Fibroblast of skin of right biceps (primary cell): ENCODE results near the gene VAC14.

ENCODE experiments used
- DNase-seq: peaks from one replicate; pipeline ENCODE4 v3.0.0-alpha.2; 2013

Gene VAC14

DNA sequence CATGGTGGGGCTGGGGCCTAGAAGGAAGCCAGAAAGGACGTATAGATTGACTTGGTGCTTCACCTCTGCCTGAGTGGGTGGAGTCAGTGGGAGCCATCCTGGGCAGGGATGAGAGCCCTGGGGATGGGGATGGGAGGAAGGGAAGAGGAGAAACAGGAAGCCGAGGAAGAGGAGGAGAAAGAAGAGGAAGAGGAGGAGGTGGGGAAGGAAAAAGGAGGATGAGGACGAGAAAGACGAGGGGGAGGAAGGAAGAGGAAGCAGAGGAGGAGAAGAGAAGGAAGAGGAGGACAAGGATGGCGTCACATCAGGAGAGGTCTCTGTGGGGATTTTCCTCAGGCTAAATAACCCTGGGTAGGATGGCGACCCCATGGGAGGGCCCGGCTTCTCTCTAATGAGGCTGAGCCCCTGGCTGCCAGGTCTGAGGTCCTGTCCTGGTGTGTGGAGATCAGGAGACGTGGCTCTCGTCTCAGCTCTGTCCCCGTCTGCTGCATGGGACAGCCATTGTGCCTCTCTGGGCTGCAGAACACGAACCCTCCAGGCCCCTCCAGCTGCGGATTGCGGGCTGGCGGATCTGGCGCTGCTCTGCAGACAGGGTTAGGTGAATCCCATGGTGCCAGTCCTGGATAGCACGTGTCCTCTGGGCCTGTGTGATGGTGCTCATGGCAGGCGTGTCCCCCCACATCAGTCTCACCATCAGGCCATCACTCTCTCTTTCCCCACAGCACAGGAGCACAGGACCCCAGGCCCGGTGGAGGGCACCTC is 79.6 kb downstream of the VAC14 start:
- no peak for DNase-seq

GRCh38 chr16:70720425-70721201 is 80.3 kb downstream of the VAC14 start:
- no peak for DNase-seq

GRCh38 chr16:70717065-70717464 is 83.9 kb downstream of the VAC14 start:
- no peak for DNase-seq

GRCh38 chr16:70715860-70716357 is 85.0 kb downstream of the VAC14 start:
- DNase-seq: peak; percentile 80

- peak; percentile 97 for DNase-seq
Measured at GRCh38 chr16:70715055-70715858, 85.7 kb downstream of the VAC14 start.

DNA sequence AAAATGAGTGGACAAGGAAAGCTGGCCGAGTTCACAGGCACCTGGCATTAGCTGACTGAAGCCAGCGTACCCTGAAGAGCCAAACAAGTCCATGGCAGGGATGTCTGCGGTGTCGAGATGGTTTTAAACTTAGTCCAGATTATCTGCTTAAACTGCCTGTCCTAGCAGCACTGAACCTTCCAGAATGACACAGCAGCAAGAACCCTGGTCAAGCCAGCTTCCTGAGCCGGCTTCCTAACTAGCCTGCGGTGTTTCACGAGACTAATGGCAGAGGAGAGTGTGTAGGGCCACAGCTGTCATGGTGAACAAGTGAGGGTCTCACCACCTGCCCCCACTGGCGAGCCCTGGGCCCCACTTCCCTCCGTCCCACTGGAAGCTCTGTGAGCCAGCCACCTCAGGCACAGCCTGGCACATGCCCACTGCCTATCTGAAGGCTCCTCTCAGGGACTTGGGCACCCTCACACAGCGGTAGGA is 86.3 kb downstream of the VAC14 start:
- no peak for DNase-seq

GRCh38 chr16:70713824-70714223 is 87.1 kb downstream of the VAC14 start:
- no peak for DNase-seq

DNA sequence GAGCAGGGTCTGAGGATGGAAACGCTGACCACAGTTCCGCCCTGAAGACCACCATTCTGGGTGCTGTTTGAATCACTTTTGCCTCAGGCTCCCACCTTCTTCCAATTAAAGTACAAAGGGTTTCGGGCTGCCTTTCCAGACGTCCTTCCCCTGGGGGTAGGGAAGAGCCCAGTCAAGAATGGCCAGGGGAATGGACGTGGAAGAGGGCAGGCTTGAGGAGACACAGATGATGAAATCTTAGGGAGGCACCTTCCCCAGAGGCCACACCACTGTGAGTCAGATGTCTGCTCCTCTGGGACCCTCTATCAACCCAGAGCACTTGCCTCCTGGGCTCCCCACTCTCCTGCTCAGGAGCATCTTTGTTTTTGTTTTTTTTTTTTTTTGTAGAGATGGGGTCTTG is 87.6 kb downstream of the VAC14 start:
- no peak for DNase-seq

GRCh38 chr16:70712942-70713341 is 88.0 kb downstream of the VAC14 start:
- no peak for DNase-seq

DNA sequence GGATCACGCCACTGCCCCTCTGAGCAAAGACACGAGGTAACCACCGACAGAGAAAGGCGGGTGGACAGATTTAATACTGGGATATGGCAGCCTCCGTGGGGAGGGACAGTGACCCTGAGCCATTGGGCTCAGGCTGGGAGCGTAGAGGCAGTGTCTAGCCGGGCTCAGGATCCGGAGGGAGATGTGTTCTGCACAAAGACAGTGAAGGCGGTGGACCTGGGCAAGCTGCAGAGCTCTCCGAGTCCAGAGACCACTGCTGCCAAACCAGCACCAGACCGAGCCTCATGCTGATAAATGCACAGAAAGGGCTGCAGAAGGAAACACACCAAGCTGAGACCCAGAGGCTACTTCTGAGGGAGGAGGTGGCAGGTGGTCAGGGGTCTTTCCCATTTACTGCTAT is 88.6 kb downstream of the VAC14 start:
- DNase-seq: no peak

DNA sequence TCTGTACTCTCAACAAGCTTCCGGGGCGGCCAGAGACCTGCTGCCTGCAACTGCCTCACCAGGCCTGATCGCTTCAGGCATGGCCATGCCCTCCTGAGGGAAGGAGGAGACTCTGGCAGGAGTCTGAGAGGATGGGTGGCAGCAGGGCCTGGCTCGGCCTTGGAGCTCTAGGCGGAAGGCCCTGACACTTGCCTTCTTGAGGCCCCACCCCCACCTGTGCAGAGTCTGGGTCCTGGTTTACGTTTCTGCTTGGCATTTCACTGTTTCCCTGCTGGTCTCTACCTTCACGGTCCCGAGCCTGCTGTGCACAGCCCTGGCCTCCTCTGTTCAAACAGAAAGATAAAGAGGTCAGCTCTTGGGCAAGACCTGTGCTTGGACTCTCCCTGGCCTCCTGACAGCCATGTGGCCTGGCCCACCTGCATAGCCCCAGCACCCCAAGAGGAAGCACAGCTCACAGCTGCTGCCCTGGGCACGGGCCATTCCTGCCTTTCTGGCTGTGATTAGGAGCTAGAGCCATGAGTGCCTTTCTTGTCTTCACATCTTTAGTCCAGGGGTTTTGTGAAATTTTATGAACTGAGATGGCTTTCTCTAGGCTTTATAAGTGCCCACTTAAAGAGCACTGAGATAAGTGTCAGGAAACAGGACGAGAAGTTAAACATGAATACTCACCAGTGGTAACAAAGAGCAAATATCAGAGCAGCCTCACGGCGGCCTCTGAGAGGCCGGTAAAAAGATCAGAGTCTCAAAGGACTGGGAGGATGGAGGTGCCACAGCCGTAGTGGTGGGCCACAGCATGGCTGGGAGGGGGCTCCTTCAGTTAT is 89.5 kb downstream of the VAC14 start:
- DNase-seq: no peak

DNA sequence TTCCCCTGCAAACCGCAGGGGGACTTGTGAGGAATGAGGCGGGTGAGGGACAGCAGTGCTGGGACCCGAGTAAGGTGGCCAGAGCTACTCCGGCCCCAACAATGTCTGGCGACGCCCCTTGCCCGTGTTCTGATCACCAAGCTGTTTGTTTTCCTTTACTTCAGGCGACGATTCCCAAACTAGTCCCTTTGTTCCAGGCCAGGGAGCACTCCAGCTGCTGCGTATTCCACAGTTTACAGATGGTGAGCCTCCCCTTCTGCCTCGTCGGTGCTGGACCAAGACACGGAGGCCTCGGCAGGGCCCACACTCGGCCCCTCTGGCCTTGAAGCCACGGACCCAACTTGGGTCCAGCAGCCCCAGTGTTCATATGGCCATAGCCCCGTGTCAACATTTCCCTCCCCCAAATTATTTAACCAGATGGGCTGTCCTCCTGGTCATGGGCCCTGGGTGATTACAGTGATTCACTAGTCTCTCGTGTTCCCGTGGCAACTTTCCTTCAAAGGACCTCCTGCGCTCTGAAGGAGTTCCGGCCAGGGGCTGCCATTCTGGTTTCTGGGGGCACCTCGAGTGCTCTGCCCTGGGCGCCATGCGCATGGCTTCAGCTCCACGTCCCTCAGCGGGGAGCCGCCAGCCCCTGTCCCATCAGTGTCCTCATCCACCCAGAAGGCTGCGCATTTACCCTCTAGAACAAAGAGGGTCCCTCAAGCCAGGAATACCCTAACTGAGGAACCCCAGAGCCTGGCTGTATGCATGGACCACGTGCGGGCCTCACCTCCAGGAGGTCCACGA is 90.3 kb downstream of the VAC14 start:
- DNase-seq: no peak

DNA sequence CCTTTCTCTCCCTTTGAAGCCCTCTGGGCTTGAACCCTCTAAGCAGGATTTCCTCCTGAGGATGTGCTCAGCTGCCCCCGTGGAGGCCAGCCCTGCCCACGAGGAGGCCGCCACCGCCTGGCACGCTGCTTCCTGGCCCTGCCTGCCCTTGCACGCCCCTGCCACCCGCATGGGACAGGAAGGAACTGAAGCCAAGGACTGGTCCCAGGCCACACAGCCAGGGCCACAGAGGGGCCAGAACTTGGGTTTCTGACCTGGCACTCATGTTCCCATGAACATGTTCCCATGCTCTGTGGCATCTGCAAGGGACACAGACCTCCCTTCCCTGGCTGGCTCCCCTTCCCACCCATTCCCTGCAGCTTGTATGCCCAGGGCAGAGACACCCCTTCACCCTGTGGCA is 91.0 kb downstream of the VAC14 start:
- no peak for DNase-seq

DNA sequence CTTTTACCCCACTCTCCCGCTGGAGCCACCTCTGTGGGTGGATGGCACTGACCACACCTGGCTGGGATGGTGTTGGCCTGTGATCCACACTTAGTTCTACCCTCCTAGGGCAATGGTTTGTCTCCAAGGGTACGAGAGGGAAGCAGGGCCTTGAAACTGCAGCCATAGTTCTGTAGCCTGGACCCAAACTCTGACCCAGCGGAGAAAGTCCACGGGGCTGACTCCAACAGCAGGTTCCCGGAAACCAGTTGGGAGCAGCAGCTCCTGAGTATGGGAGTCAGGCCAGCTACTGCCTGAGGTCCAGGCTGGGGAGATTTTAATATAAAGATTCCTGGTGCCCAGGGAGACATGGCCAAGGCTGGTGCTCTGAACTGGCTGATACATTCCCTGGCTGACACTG is 91.5 kb downstream of the VAC14 start:
- DNase-seq: no peak

DNA sequence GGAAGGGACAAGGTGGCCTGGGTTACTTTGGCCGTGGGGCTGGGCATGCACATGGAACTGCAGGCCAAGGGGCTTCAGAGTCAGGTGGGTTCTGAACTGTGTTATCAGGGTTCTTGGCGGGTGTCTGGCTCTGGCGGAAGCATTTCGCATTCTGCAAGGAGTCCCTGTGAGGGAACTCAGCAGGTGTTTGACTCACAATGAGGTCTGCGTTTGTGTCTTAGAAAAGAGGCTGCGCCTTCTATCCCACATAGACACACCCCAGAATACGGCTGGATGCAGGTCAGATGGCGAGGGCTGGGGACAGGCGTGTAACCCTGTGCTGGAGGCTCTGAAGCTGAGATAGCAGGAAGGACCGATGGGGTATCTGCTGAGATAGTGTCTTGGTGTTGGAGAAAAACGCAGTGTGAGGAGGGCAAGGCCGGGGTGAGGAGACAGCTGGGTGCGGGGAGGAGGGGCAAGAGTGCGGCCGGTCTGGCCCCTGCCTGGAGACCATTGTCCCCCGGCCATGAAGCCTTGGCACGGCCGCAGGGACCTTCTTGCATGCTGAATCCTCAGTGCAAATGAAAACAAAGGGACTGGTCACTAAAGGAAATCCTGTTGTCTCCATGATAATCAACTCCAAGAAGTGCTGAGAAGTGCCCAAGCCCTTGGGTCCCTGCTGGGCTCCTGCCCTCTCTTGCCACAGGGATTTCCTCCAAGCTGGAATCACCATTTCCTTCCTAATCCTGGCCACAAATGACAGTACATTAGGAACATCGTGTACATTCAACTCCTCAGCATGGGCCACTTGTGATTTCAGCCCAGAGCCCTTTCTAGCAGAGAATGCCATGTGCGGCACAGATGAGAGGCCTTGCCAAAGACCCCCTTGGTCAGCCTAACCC is 92.4 kb downstream of the VAC14 start:
- no peak for DNase-seq

- DNase-seq: peak; percentile 88
Measured at GRCh38 chr16:70706948-70707465, 94.0 kb downstream of the VAC14 start.

DNA sequence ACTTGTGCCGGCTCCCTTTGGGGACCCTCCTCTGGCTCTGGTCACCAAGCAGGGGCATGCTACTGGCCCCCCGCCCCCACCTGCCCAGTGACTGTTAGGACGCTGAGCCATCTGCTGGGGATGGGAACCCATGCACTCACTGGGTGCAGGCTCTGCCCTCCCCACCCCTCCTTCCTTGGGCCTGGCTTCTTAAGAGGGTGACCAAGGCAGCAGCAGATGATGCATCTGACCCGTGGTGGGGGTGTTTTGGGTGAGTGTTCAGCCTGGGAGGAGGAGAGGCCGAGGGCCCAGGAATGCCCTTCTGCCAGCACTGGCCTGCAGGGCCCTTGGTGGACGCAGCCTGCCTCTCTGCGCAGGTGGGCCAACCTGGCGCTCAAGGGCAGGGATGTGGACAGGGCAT is 95.9 kb downstream of the VAC14 start:
- no peak for DNase-seq

GRCh38 chr16:70704586-70704985 is 96.4 kb downstream of the VAC14 start:
- DNase-seq: no peak

DNA sequence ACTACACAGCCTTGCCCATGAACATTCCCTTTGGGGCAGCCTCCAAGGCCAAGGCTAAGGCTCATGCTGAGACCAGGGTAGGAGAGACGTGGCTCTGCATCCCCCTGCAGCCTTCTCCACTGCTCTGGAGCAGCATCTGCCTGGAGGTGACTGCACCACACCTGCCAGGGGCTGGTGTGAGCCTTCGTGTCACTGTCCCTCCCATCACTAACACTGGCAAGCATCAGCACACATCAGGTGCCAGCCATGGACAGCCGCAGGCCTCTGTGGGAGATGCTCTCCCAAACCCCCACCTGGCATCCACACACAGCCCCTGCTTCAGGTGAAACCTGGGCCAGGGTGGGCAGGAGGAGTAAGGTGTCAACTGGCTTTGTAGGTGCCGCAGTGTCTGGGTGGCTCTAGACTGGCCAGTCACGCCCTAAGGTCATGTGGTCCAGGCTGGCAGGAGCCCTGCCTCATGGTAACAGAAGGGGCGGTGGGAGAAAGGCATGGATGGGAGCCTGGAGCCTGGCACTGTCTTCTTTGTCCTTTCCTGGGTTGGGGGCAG is 97.0 kb downstream of the VAC14 start:
- no peak for DNase-seq
